WI38 (cell line): ENCODE measurements around the gene PIK3C2G.

Experiments
- H3K4me3 ChIP-seq: 2 replicates; pipeline ENCODE4 v1.5.1; 2011; ENCODE audit warnings: low read depth, mild to moderate bottlenecking, control low read depth, low read length
- CTCF ChIP-seq: IDR thresholded peaks from 2 replicates; pipeline ENCODE4 v1.5.1; 2012; ENCODE audit warnings: low read depth, mild to moderate bottlenecking, control low read depth, low read length

Gene PIK3C2G

GRCh38 chr12:18358930-18359329, 97.6 kb downstream of the PIK3C2G start:
- TF ChIP-seq CTCF = no peak
- no peak overlapping the region for H3K4me3 ChIP-seq

DNA sequence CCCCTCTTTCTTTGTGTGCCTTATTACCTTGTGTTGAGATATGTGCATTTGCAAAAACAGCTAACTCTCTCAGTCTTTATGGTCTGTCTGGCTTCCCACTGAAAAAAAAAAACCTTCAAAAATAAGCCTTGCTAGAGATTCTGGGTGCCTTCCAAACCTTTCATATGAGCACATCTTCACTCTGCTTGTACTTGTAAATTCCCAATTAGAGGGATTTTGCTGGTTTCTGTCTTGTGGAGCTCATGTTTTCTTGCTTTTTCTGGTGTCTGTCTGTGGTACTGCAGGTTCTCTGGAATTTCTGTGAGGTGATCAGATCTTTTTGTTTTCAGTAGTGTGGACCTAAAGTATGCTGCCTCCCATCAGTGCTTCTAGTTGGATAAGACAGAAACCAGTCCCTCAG, 100.1 kb downstream of the PIK3C2G start:
- TF ChIP-seq CTCF = no peak

DNA sequence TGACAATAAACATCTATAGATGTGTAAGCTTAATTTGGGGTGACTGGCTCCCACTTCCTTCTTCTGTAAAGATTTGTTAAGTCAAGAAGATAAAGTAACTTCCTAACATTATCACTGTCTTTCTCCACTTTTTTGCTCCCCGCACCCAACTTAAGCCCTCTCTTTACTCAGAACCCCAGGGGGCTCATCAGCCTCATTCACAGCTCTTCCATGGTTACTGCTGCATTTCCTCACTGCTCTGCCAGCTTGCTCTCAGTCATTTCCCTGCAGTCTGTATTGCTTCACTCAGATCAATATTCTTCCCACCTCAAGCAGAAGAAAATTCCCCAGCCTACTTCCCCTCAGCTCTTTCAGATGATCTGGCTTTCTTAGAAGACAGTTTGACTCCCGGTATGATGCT, 102.0 kb downstream of the PIK3C2G start:
- no peak overlapping the region for H3K4me3 ChIP-seq
- TF ChIP-seq CTCF = no peak

More for the DNA sequence above, 100.1 kb downstream of the PIK3C2G start:
- no peak overlapping the region for H3K4me3 ChIP-seq

GRCh38 chr12:18368594-18368993, 107.3 kb downstream of the PIK3C2G start:
- TF ChIP-seq CTCF = no peak
- H3K4me3 ChIP-seq = no peak overlapping the region

DNA sequence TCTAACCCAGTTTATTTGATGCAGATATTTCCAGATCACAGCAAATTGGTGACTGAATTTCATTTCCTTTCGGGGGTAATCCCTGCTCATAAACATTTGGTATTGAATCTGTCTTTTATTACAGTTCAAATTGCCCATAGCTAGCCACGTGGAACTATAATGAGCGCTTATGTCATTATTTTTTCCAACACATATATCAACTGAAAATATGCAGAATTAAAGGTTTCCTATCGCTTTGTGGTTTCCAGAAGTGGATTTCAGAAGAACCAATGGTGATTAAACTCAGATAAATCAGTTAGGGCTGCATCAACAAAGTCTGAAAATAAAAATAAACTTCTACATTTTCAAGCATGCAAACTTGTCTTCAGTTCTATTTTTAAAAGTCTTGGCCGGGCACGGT, 111.9 kb downstream of the PIK3C2G start:
- no peak overlapping the region for H3K4me3 ChIP-seq
- no peak for TF ChIP-seq CTCF

- no peak for TF ChIP-seq CTCF
- H3K4me3 ChIP-seq = no peak overlapping the region
These were observed 113.8 kb downstream of the PIK3C2G start for GRCh38 chr12:18375131-18375530.

- no peak for TF ChIP-seq CTCF
- no peak overlapping the region for H3K4me3 ChIP-seq
These were observed 114.3 kb downstream of the PIK3C2G start for GRCh38 chr12:18375583-18375982.
